ENCODE results near the gene SOX10. TPM values are rescaled to one million over a fixed set of nuclear protein-coding genes. Genes with fewer than 3 reads are reported as not detected.
"Not testable (repeated sequence)": the region's sequence is repeated elsewhere in the genome, so short reads cannot be mapped to it uniquely, and the experiment has no call there.

Gene SOX10
- total RNA-seq, 2 experiments from 2014 or later = not detected

DNA sequence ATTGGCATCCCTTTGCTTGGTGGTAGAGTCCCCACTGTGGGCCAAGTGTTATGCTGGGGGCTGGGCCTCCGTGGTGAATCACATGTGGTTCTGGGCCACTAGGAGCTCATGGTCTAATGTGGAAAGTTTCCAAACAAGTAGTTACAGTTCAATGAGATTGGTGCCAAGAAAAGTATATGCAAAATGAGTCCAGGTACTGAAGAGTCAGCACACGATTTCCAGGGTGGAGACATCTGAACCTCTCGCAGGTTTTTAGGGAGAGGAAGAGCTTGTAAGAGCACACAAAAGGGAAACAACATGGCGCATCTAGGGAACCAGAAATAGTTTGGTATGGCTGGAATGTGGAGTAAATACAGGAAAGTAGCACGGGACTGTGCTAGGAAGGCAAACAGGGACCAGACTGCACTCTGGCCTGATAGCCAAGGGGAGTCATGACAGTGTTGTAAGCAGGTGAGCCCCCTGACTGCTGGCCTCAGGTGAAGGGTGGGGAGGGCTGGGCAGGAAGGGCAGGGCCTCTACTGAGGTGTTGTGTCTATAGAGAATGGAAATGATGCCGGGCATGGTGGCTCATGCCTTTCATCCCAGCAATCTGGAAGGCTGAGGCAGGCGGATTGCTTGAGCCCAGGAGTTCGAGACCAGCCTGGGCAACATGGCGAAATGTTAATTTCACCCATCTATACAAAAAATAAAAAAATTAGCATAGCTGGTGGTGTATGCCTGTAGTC lies 18.3 kb downstream of the SOX10 start:
- H3K27ac Mint-ChIP-seq = no peak overlapping the region
- no peaks in the 10 kb centered on the region for H3K27me3 Mint-ChIP-seq (ENCODE audit: low read depth)
- no peak for DNase-seq
- ATAC-seq = no peak
- CTCF ChIA-PET = interaction anchor here (0.7 to 2.5 kb wide), 10 partner anchors 11 to 148 kb away, joined by 3 to 38 read pairs (median 4); partner anchors contain the start of genes ANKRD54, C22orf23 and POLR2F
- POLR2A ChIA-PET = no interaction called here
- H3K4me3 Mint-ChIP-seq = no peak overlapping the region
- H3K4me1 Mint-ChIP-seq (ENCODE audit: low read depth) = peaks cover 4% of the 10 kb centered on the region
- no peaks in the 10 kb centered on the region for H3K9me3 Mint-ChIP-seq (ENCODE audit: insufficient read depth)
- H3K36me3 Mint-ChIP-seq (ENCODE audit: low read depth) = peaks cover 41% of the 10 kb centered on the region

DNA sequence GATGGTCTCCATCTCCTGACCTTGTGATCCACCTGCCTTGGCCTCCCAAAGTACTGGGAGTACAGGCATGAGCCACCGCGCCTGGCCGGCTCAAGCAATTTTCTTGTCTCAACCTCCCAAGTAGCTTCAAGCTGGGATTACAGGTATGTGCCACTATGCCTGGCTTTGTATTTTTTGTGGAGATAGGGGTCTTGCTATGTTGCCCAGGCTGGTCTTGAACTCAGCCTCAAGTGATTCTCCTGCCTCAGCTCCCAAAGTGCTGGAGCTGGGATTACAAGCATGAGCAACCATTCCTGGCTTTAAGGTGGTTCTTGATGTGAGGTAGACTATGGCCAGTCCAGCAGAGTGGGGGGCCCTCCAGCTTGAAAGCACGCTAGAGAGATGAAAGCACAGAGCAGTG lies 23.3 kb downstream of the SOX10 start:
- H3K36me3 Mint-ChIP-seq (ENCODE audit: low read depth) = peaks cover 53% of the 10 kb centered on the region
- no peak overlapping the region for H3K27ac Mint-ChIP-seq
- no peaks in the 10 kb centered on the region for H3K27me3 Mint-ChIP-seq (ENCODE audit: low read depth)
- peaks cover 3% of the 10 kb centered on the region for H3K4me1 Mint-ChIP-seq (ENCODE audit: low read depth)
- DNase-seq (no peak), ATAC-seq (no peak)
- POLR2A ChIA-PET = interaction anchor here (0.6 kb wide), 1 partner anchor 1430 kb away, joined by 4 read pairs; no protein-coding TSS in a partner anchor
- no peaks in the 10 kb centered on the region for H3K9me3 Mint-ChIP-seq (ENCODE audit: insufficient read depth)
- H3K4me3 Mint-ChIP-seq = no peak overlapping the region
- CTCF ChIA-PET = interaction anchor here (1.2 to 3.7 kb wide), 2 partner anchors 97 to 143 kb away, joined by 3 to 12 read pairs; no protein-coding TSS in a partner anchor

DNA sequence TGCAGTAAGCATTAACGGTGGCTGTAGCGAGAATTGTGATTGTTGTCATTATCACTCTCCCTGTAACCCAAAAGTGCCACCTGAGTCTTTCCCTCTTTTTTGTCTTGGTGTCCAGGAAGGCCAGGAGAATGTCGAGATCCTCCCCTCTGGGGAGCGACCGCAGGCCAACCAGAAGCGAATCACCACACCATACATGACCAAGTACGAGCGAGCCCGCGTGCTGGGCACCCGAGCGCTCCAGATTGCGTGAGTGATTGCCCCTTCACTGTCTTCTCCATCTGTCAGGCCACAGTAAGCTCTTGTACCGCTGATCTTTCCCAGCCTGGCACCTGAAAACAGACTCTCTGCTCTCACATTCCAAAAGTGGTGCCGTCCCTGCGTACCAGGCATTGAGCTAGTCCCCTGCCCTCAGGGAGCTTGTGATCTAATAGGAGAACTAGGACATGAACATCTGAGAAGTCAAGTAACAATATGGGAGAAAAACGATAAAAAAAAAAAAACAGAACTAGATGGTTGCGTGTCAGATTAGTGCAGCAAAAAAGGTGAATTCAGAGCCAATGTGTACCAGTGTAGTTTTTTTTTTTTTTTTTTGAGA lies 25.0 kb downstream of the SOX10 start:
- H3K27ac Mint-ChIP-seq = no peak overlapping the region
- peaks cover 48% of the 10 kb centered on the region for H3K36me3 Mint-ChIP-seq (ENCODE audit: low read depth)
- ChIA-PET CTCF (interaction anchor here (0.8 to 3.7 kb wide), 3 partner anchors 25 to 141 kb away, joined by 4 to 12 read pairs (median 6); no protein-coding TSS in a partner anchor), POLR2A (no interaction called here)
- no peaks in the 10 kb centered on the region for H3K9me3 Mint-ChIP-seq (ENCODE audit: insufficient read depth)
- H3K4me1 Mint-ChIP-seq (ENCODE audit: low read depth) = peaks cover 8% of the 10 kb centered on the region
- no peak for ATAC-seq
- no peak for DNase-seq
- H3K27me3 Mint-ChIP-seq (ENCODE audit: low read depth) = no peaks in the 10 kb centered on the region
- no peak overlapping the region for H3K4me3 Mint-ChIP-seq

GRCh38 chr22:37957232-37957631 lies 27.1 kb downstream of the SOX10 start:
- Mint-ChIP-seq H3K27ac (no peak overlapping the region), H3K9me3 (ENCODE audit: insufficient read depth) (no peaks in the 10 kb centered on the region), H3K4me3 (no peak overlapping the region), H3K36me3 (ENCODE audit: low read depth) (peaks cover 47% of the 10 kb centered on the region), H3K27me3 (ENCODE audit: low read depth) (peaks cover 7% of the 10 kb centered on the region), H3K4me1 (ENCODE audit: low read depth) (peaks cover 23% of the 10 kb centered on the region)
- no peak for DNase-seq
- ChIA-PET POLR2A (no interaction called here), CTCF (no interaction called here)
- no peak for ATAC-seq

DNA sequence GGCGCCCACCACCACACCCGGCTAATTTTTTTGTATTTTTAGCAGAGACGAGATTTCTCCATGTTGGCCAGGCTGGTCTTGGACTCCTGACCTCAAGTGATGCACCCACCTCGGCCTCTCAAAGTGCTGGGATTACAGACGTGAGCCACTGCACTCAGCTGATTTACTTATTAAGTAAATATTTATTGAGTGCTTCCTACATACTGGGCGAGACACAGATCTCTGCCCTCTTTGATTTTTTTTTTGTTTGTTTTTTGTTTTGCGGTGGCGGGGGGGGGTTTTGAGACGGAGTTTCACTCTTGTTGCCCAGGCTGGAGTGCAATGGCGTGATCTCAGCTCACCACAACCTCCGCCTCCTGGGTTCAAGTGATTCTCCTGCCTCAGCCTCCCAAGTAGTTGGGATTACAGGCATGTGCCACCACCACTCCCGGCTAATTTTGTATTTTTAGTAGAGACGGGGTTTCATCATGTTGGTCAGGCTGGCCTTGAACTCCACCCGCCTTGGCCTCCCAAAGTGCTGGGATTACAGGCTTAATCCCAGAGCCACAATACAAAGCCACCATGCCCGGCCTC lies 28.4 kb downstream of the SOX10 start:
- H3K9me3 Mint-ChIP-seq (ENCODE audit: insufficient read depth); H3K27ac Mint-ChIP-seq; DNase-seq; H3K4me3 Mint-ChIP-seq; POLR2A ChIA-PET; ATAC-seq: not testable (repeated sequence)
- Mint-ChIP-seq H3K36me3 (ENCODE audit: low read depth) (peaks cover 35% of the 10 kb centered on the region), H3K4me1 (ENCODE audit: low read depth) (peaks cover 23% of the 10 kb centered on the region), H3K27me3 (ENCODE audit: low read depth) (peaks cover 14% of the 10 kb centered on the region)
- CTCF ChIA-PET = interaction anchor here (3.9 kb wide), 1 partner anchor 9 kb away, joined by 34 read pairs; no protein-coding TSS in a partner anchor

DNA sequence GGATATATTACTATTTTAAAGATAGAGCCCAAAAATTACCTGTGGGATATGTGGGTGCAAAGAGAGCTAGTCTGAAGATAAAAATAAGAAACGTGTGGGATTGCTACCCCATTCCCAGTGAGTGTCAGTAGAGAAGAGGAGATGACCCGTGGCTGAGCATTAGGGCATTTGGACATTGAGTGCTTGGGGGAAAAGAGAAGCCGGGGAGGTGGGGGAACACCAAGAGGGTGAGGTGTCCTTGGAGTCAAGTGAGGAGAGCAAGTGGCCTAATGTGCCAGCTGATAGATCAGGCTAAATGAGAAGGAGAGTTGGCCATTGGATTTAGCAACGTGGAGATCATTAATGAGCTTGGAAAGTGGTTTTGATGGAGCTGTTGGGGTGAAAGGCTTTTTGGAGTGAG lies 29.7 kb downstream of the SOX10 start:
- POLR2A ChIA-PET = interaction anchor here (1.0 to 1.7 kb wide), 4 partner anchors 49 to 147 kb away, joined by 3 to 7 read pairs (median 4); partner anchors contain the start of genes GCAT and MICALL1
- DNase-seq = no peak
- peaks cover 30% of the 10 kb centered on the region for H3K36me3 Mint-ChIP-seq (ENCODE audit: low read depth)
- CTCF ChIA-PET = interaction anchor here (1.1 to 3.9 kb wide), 11 partner anchors 11 to 388 kb away, joined by 3 to 34 read pairs (median 4); partner anchors contain the start of gene MICALL1
- peaks cover 14% of the 10 kb centered on the region for H3K27me3 Mint-ChIP-seq (ENCODE audit: low read depth)
- no peaks in the 10 kb centered on the region for H3K9me3 Mint-ChIP-seq (ENCODE audit: insufficient read depth)
- peak overlapping the region; percentile 99 for H3K4me3 Mint-ChIP-seq
- peaks cover 23% of the 10 kb centered on the region for H3K4me1 Mint-ChIP-seq (ENCODE audit: low read depth)
- H3K27ac Mint-ChIP-seq = no peak overlapping the region
- no peak for ATAC-seq

DNA sequence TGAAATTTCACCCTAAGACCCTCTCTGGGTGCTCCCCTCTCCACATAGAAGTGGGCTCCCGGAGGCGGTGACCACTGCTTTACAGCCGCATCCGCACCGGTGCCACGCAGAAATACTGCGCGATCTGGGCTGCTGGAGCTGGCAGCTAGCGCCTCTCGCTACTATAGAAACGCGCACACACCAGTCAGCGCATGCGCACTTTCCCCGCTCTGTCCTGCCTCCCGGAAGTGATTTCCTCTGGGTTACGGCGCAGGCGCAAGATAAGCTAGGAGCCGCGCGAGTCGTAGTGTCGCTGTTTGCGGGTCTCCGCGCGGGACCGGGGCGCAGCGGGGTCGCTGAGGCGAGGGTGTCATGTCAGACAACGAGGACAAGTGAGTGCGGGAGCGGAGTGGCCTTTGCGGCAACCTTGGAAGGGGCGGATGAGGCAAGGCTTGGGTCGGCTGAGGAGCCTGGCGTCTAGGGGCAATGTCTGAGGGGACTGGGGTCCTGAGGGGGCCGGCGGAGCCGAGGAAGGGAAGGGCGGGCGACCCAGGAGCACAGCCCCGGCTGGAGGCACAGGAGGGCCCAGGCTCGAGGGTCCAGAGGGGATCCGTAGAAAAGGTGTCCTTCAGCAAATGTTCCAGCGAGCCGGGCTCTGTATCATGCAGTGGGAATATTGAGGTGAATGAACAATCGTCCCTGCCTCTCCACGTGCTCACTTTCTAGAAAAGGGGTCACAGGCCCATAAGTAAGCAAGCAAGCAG lies 30.7 kb downstream of the SOX10 start, which contains the start of the genes C22orf23 and POLR2F:
Gene C22orf23, minus strand, starts transcription at position 165 of the 743 bp plus-strand sequence. CDS start 452 bp downstream, outside the sequence.
Gene POLR2F, plus strand, starts transcription at position 263 of the 743 bp plus-strand sequence. Its CDS starts 89 bp downstream, at position 352.
- ChIA-PET CTCF (interaction anchor here (0.7 to 3.9 kb wide), 10 partner anchors 12 to 387 kb away, joined by 3 to 34 read pairs (median 5); partner anchors contain the start of gene GCAT), POLR2A (interaction anchor here (1.0 to 1.7 kb wide), 6 partner anchors 48 to 728 kb away, joined by 3 to 7 read pairs (median 4); partner anchors contain the start of genes GCAT, LGALS1, MICALL1 and TOMM22)
- peaks cover 20% of the 10 kb centered on the region for H3K36me3 Mint-ChIP-seq (ENCODE audit: low read depth)
- peak within 1 kb of the TSS; percentile 99 for H3K4me3 Mint-ChIP-seq
- peak; percentile 98 for DNase-seq
- H3K9me3 Mint-ChIP-seq (ENCODE audit: insufficient read depth) = no peaks in the 10 kb centered on the region
- H3K27ac Mint-ChIP-seq = peak within 1 kb of the TSS; percentile 96
- peaks cover 14% of the 10 kb centered on the region for H3K27me3 Mint-ChIP-seq (ENCODE audit: low read depth)
- peak; percentile 94 for ATAC-seq
- H3K4me1 Mint-ChIP-seq (ENCODE audit: low read depth) = peaks cover 23% of the 10 kb centered on the region

- Mint-ChIP-seq H3K4me1 (ENCODE audit: low read depth) (peaks cover 23% of the 10 kb centered on the region), H3K27ac (peak overlapping the region; percentile 96), H3K9me3 (ENCODE audit: insufficient read depth) (no peaks in the 10 kb centered on the region), H3K4me3 (peak overlapping the region; percentile 99), H3K36me3 (ENCODE audit: low read depth) (peaks cover 17% of the 10 kb centered on the region), H3K27me3 (ENCODE audit: low read depth) (peaks cover 17% of the 10 kb centered on the region)
- ChIA-PET POLR2A (interaction anchor here (1.1 to 1.7 kb wide), 3 partner anchors 56 to 728 kb away, joined by 3 to 7 read pairs (median 4); partner anchors contain the start of genes LGALS1 and TOMM22), CTCF (interaction anchor here (1.5 to 3.9 kb wide), 5 partner anchors 12 to 145 kb away, joined by 5 to 34 read pairs (median 11); partner anchors contain the start of gene GCAT)
- ATAC-seq = peak; percentile 59
- DNase-seq = no peak
Observed at GRCh38 chr22:37953062-37953436, 31.3 kb downstream of the SOX10 start.

DNA sequence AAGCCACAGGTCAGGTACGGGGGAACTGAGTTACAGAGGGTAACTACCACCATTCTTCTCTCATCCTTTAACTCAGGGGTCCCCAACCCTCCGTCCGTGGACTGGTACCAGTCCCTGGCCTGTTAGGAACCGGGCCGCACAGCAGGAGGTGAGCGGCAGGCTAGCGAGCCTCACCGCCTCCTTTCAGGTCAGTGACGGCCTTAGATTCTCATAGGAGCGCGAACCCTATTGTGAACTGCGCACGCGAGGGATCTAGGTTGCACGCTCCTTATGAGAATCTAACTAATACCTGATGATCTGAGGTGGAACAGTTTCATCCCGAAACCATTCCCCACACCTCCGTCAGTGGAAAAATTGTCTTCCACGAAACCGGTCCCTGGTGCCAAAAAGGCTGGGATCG lies 31.7 kb downstream of the SOX10 start:
- not testable (repeated sequence) for ATAC-seq
- CTCF ChIA-PET = interaction anchor here (2.3 to 3.2 kb wide), 2 partner anchors 18 to 22 kb away, joined by 7 to 11 read pairs; no protein-coding TSS in a partner anchor

GRCh38 chr22:37951305-37951704 lies 33.0 kb downstream of the SOX10 start:
- Mint-ChIP-seq H3K4me3 (no peak overlapping the region), H3K36me3 (ENCODE audit: low read depth) (peaks cover 3% of the 10 kb centered on the region), H3K27me3 (ENCODE audit: low read depth) (peaks cover 17% of the 10 kb centered on the region), H3K4me1 (ENCODE audit: low read depth) (peaks cover 23% of the 10 kb centered on the region), H3K27ac (no peak overlapping the region), H3K9me3 (ENCODE audit: insufficient read depth) (no peaks in the 10 kb centered on the region)
- ChIA-PET CTCF (no interaction called here), POLR2A (no interaction called here)
- no peak for ATAC-seq
- DNase-seq = no peak

More for the DNA sequence above, 31.7 kb downstream of the SOX10 start:
- H3K27ac Mint-ChIP-seq; DNase-seq; POLR2A ChIA-PET; H3K9me3 Mint-ChIP-seq (ENCODE audit: insufficient read depth): not testable (repeated sequence)
- peak overlapping the region; percentile 99 for H3K4me3 Mint-ChIP-seq
- H3K27me3 Mint-ChIP-seq (ENCODE audit: low read depth) = peaks cover 17% of the 10 kb centered on the region
- peaks cover 14% of the 10 kb centered on the region for H3K36me3 Mint-ChIP-seq (ENCODE audit: low read depth)
- peaks cover 23% of the 10 kb centered on the region for H3K4me1 Mint-ChIP-seq (ENCODE audit: low read depth)
